Measurements from ENCODE around the gene AFG3L2. TPM values are rescaled to one million over a fixed set of nuclear protein-coding genes. Genes with fewer than 3 reads are reported as not detected.
A peak's percentile ranks its signal among the peaks of the same experiment; 100 is the strongest.

Gene AFG3L2
- total and polyA plus RNA-seq, 2 experiments from 2014 or later: 50.3 to 105 TPM

DNA sequence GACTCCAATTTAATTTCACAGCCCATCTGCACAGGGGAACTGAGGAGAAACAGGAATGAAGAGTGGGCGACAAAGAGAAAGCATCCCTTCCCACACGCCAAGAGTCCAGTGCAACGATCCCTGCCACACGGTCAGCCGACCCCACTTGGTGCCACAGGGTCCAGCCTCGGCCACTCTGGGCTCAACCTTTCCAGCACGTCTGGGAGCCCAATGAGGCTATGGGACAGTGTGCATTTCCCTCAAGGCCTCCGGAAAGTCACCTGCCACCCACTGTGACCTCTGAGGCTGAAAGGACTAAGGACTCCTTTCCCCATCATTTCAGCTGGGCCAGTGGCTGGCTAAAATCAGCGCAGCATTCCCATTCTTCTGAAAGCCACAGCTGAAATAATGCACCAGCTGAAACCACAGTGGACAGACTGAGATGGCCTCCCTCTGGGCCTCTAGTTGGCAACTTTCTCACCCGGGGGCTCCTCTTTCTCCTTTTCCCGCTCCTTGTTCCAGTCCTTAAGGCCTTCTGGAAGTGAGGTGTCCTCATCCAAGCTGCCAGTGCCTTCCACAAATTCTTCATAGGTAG, 47.8 kb downstream of the AFG3L2 start:
- peaks cover 66% of the 10 kb centered on the region for H3K36me3 Mint-ChIP-seq (ENCODE audit: low read depth)
- H3K9me2 ChIP-seq (ENCODE audit: insufficient read depth): no peaks in the 10 kb centered on the region
- ATAC-seq: no peak
- peaks cover 13% of the 10 kb centered on the region for H3K36me3 ChIP-seq (ENCODE audit: insufficient read depth)
- TF ChIP-seq, protein P1, sequence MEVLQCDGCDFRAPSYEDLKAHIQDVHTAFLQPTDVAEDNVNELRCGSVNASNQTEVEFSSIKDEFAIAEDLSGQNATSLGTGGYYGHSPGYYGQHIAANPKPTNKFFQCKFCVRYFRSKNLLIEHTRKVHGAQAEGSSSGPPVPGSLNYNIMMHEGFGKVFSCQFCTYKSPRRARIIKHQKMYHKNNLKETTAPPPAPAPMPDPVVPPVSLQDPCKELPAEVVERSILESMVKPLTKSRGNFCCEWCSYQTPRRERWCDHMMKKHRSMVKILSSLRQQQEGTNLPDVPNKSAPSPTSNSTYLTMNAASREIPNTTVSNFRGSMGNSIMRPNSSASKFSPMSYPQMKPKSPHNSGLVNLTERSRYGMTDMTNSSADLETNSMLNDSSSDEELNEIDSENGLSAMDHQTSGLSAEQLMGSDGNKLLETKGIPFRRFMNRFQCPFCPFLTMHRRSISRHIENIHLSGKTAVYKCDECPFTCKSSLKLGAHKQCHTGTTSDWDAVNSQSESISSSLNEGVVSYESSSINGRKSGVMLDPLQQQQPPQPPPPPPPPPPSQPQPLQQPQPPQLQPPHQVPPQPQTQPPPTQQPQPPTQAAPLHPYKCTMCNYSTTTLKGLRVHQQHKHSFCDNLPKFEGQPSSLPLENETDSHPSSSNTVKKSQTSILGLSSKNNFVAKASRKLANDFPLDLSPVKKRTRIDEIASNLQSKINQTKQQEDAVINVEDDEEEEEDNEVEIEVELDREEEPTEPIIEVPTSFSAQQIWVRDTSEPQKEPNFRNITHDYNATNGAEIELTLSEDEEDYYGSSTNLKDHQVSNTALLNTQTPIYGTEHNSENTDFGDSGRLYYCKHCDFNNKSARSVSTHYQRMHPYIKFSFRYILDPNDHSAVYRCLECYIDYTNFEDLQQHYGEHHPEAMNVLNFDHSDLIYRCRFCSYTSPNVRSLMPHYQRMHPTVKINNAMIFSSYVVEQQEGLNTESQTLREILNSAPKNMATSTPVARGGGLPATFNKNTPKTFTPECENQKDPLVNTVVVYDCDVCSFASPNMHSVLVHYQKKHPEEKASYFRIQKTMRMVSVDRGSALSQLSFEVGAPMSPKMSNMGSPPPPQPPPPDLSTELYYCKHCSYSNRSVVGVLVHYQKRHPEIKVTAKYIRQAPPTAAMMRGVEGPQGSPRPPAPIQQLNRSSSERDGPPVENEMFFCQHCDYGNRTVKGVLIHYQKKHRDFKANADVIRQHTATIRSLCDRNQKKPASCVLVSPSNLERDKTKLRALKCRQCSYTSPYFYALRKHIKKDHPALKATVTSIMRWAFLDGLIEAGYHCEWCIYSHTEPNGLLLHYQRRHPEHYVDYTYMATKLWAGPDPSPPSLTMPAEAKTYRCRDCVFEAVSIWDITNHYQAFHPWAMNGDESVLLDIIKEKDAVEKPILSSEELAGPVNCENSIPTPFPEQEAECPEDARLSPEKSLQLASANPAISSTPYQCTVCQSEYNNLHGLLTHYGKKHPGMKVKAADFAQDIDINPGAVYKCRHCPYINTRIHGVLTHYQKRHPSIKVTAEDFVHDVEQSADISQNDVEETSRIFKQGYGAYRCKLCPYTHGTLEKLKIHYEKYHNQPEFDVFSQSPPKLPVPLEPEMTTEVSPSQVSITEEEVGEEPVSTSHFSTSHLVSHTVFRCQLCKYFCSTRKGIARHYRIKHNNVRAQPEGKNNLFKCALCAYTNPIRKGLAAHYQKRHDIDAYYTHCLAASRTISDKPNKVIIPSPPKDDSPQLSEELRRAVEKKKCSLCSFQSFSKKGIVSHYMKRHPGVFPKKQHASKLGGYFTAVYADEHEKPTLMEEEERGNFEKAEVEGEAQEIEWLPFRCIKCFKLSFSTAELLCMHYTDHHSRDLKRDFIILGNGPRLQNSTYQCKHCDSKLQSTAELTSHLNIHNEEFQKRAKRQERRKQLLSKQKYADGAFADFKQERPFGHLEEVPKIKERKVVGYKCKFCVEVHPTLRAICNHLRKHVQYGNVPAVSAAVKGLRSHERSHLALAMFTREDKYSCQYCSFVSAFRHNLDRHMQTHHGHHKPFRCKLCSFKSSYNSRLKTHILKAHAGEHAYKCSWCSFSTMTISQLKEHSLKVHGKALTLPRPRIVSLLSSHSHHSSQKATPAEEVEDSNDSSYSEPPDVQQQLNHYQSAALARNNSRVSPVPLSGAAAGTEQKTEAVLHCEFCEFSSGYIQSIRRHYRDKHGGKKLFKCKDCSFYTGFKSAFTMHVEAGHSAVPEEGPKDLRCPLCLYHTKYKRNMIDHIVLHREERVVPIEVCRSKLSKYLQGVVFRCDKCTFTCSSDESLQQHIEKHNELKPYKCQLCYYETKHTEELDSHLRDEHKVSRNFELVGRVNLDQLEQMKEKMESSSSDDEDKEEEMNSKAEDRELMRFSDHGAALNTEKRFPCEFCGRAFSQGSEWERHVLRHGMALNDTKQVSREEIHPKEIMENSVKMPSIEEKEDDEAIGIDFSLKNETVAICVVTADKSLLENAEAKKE (CRISPR knock-in tag; IDR thresholded peaks at IDR 0.05): no peak
- no peak for TF ChIP-seq POLR2AphosphoS5 (IDR thresholded peaks at IDR 0.05; ENCODE audit: low read depth)
- no peak for TF ChIP-seq NANOG (IDR thresholded peaks at IDR 0.05; ENCODE audit: borderline replicate concordance)
- no peak for TF ChIP-seq CREB1 (CRISPR knock-in tag; IDR thresholded peaks at IDR 0.05; ENCODE audit: low read depth)
- no peak for TF ChIP-seq EZH2 (IDR thresholded peaks at IDR 0.05; ENCODE audit: low read depth, unreplicated experiment)
- no peak for TF ChIP-seq EZH2phosphoT487 (IDR thresholded peaks at IDR 0.05; ENCODE audit: unreplicated experiment)
- no peak for TF ChIP-seq ZNF114 (CRISPR knock-in tag; IDR thresholded peaks at IDR 0.05)
- TF ChIP-seq ETS1 (IDR thresholded peaks at IDR 0.05): no peak
- no peak for TF ChIP-seq CTCF (conservative IDR thresholded peaks at IDR 0.05; ENCODE audit: low read depth in 2 of 2)
- TF ChIP-seq JUNB (IDR thresholded peaks at IDR 0.05; ENCODE audit: unreplicated experiment): no peak
- TF ChIP-seq ZNF331 (CRISPR knock-in tag; IDR thresholded peaks at IDR 0.05; ENCODE audit: low read depth): no peak
- no peak for TF ChIP-seq REST (IDR thresholded peaks at IDR 0.05; ENCODE audit: unreplicated experiment)
- no peak for TF ChIP-seq STAT1 (IDR thresholded peaks at IDR 0.05; ENCODE audit: unreplicated experiment)
- H3K27me3 Mint-ChIP-seq (ENCODE audit: insufficient read depth, low read depth, poor library complexity): no peaks in the 10 kb centered on the region
- no peak overlapping the region for H3K27ac Mint-ChIP-seq
- H3K27me3 ChIP-seq (ENCODE audit: insufficient read depth): no peaks in the 10 kb centered on the region
- H3K4me2 ChIP-seq: no peak overlapping the region
- H3K4me1 ChIP-seq (ENCODE audit: insufficient read depth): peaks cover 9% of the 10 kb centered on the region
- no peak for DNase-seq (ENCODE audit: low spot score)
- no peak overlapping the region for H3K4me3 Mint-ChIP-seq
- H3K79me2 ChIP-seq (replicated peaks; ENCODE audit: insufficient read depth): peaks cover 14% of the 10 kb centered on the region
- H3K9me3 Mint-ChIP-seq: no peaks in the 10 kb centered on the region
- peaks cover 15% of the 10 kb centered on the region for H3K4me1 Mint-ChIP-seq
- peaks cover 36% of the 10 kb centered on the region for H3F3A ChIP-seq (replicated peaks; ENCODE audit: low read depth)
- H2AFZ ChIP-seq: no peak overlapping the region
- H3K4me3 ChIP-seq: no peak overlapping the region
- peak overlapping the region; percentile 63; the same call in 1 of the 2 replicates for H3K27ac ChIP-seq (ENCODE audit: low read depth)
- H4K20me1 ChIP-seq (replicated peaks; ENCODE audit: insufficient read depth): no peaks in the 10 kb centered on the region; the same call in none of the 2 replicates
